Keratinocyte (primary cell): ENCODE results near the gene SLC1A2. TPM values are rescaled to one million over a fixed set of nuclear protein-coding genes. Genes with fewer than 3 reads are reported as not detected.

Source experiments
- DNase-seq: peaks from one replicate; pipeline ENCODE4 v3.0.0-alpha.2; 2011; ENCODE audit warnings: low read depth, missing footprints, low spot score
- FAIRE-seq: peaks from 2 replicates; lab custom pipeline; 2011; peaks lifted over from hg19 to GRCh38; lab: Jason Lieb, UNC
- H2AFZ ChIP-seq: 2 replicates; pipeline ENCODE4 v1.6.0; 2012; ENCODE audit warnings: low read length, control low read depth, inconsistent platforms; ENCODE audit not compliant: control insufficient read depth
- H3K27ac ChIP-seq: 2 replicates; pipeline ENCODE4 v1.5.1; 2011; ENCODE audit warnings: low read length; ENCODE audit not compliant: control insufficient read depth, insufficient read depth
- H3K27me3 ChIP-seq: 3 replicates; pipeline ENCODE4 v1.6.0; 2011; ENCODE audit warnings: low read length; ENCODE audit not compliant: control insufficient read depth, insufficient read depth; ENCODE audit errors: extremely low read depth
- H3K36me3 ChIP-seq, 2 experiments: 2 replicates in 1 of 2; 3 replicates in 1 of 2; pipeline ENCODE4 v1.5.1; 2011; ENCODE audit warnings: low read length in 2 of 2, mild to moderate bottlenecking in 1 of 2; ENCODE audit not compliant: control insufficient read depth in 2 of 2, insufficient read depth in 2 of 2; ENCODE audit errors: extremely low read depth in 1 of 2
- H3K4me1 ChIP-seq: 3 replicates; pipeline ENCODE4 v1.5.1; 2011; ENCODE audit warnings: low read length; ENCODE audit not compliant: control insufficient read depth, insufficient read depth; ENCODE audit errors: extremely low read depth
- H3K4me2 ChIP-seq: 3 replicates; pipeline ENCODE4 v1.6.0; 2011; ENCODE audit warnings: low read depth, low read length; ENCODE audit not compliant: control insufficient read depth, insufficient read depth; ENCODE audit errors: extremely low read depth
- H3K4me3 ChIP-seq, 3 experiments: fragments of 200-600 bp in 1 of 3; sonication (generic) in 1 of 3; 2 replicates in 2 of 3; 3 replicates in 1 of 3; pipeline ENCODE4 v1.5.1; 2011 to 2016; ENCODE audit warnings: low read length in 3 of 3, mild to moderate bottlenecking in 3 of 3, control low read depth in 2 of 3, inconsistent platforms in 1 of 3, low read depth in 1 of 3, mixed read lengths in 1 of 3, mixed run types in 1 of 3, moderate library complexity in 1 of 3; ENCODE audit not compliant: control insufficient read depth in 2 of 3, insufficient read depth in 2 of 3; ENCODE audit errors: extremely low read depth in 1 of 3
- H3K79me2 ChIP-seq: 2 replicates; pipeline ENCODE4 v1.6.0; 2012; ENCODE audit warnings: low read length; ENCODE audit not compliant: control insufficient read depth, insufficient read depth
- H3K9ac ChIP-seq: 3 replicates; pipeline ENCODE4 v1.6.0; 2011; ENCODE audit warnings: low read length; ENCODE audit not compliant: control insufficient read depth, insufficient read depth; ENCODE audit errors: extremely low read depth
- H3K9me1 ChIP-seq: 3 replicates; pipeline ENCODE4 v1.6.0; 2011; ENCODE audit warnings: low read length; ENCODE audit not compliant: control insufficient read depth, insufficient read depth; ENCODE audit errors: extremely low read depth
- H3K9me3 ChIP-seq: 2 replicates; pipeline ENCODE4 v1.5.1; 2012; ENCODE audit warnings: low read depth, low read length; ENCODE audit not compliant: control insufficient read depth
- H4K20me1 ChIP-seq: 3 replicates; pipeline ENCODE4 v1.6.0; 2011; ENCODE audit warnings: low read length; ENCODE audit not compliant: control insufficient read depth, insufficient read depth; ENCODE audit errors: extremely low read depth
- EZH2 ChIP-seq: IDR thresholded peaks from one replicate; pipeline ENCODE4 v1.6.1; 2012; ENCODE audit warnings: inconsistent platforms, mild to moderate bottlenecking, low read length, moderate library complexity
- dilution Hi-C: fragments of 300-500 bp; cut with MboI; formaldehyde crosslinking; loops from one replicate; pipeline ENCODE4 v1.7.0; 2020; ENCODE audit warnings: low sequenced_read_pairs; ENCODE audit not compliant: extremely low pct_ligation_motif_present
- polyA plus RNA-seq, 5 experiments: library from polyadenylated mRNA; depleted of rRNA in 3 of 5; stranded (reverse) in 3 of 5; stranded (forward) in 1 of 5; unstranded in 1 of 5; fragments of >200 nt; gene quantifications; 1 replicate in 1 of 5; 2 replicates in 3 of 5; 3 replicates in 1 of 5; pipeline versions ENCODE4 v1.2.1 to v1.2.3, GENCODE V29; 2011 to 2012; ENCODE audit warnings: missing spikeins in 2 of 5, low read depth in 1 of 5, low replicate concordance in 1 of 5
- TF ChIP-seq, protein P1 (sequence below), 3 experiments: IDR thresholded peaks in 1 of 3; conservative IDR thresholded peaks in 1 of 3; optimal IDR thresholded peaks in 1 of 3; 2 replicates in 2 of 3; 3 replicates in 1 of 3; pipeline versions ENCODE3 to v1.5.1; 2011; ENCODE audit warnings: low read length in 3 of 3, mild to moderate bottlenecking in 3 of 3, moderate library complexity in 2 of 3, control low read depth in 1 of 3, inconsistent platforms in 1 of 3; ENCODE audit not compliant: insufficient read depth in 2 of 3; ENCODE audit errors: extremely low read depth in 1 of 3

The SLC1A2 gene
- polyA plus RNA-seq, 1 donor (not counting 4 experiments of a cell fraction or from before 2014, with no cell fraction given): under 0.01 TPM

DNA sequence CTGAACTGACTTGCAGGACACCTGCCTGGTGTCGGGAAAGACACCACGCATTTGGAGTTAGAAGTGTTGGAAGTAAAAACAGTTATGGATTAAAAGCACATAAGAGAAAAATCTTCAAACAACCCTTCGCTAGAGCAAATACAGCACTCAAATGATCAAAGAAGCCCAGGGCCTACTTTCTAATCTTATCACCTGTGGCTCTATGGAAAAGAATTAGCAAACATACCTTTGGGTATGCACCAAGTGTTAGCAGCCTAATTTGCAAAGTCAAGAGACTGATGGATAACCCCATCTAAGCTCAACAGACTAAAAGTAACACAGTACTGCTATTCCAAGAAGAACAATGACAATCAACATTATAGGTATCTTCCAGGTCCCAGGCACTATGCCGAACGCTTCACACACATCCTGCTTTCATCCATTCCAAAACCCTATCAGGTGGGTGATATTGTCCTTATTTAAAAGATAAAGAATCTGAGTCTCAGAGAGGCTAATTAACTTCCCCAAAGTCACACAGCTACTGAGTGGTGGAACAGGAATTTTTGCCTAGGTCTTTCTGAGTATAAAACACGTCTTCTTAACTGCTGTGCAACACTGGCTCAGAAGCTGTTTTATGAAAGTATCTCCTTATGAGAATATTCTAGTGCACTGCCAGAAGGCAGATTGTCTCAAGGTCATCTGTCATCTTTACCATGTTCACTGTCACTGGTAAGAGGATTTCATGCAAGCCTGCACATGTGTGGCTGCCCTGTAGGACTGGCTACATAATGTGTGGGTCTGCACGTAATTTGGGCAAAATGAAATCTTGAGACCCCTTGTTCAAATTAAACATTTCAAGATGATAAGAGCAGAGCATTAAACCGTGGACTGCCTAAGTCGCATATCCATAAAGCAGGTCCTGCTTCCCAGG lies 16.4 kb downstream of the SLC1A2 start:
- H3K9me1 ChIP-seq: no peaks in the 10 kb centered on the region
- no peaks in the 10 kb centered on the region for H3K79me2 ChIP-seq
- H3K9ac ChIP-seq: no peak overlapping the region
- no peaks in the 10 kb centered on the region for H4K20me1 ChIP-seq
- no peaks in the 10 kb centered on the region for H3K36me3 ChIP-seq
- H3K4me3 ChIP-seq: no peak overlapping the region
- dilution Hi-C loops: no loop called here
- DNase-seq (no peak), FAIRE-seq (no peak)
- TF ChIP-seq EZH2: no peak
- TF ChIP-seq, protein P1, sequence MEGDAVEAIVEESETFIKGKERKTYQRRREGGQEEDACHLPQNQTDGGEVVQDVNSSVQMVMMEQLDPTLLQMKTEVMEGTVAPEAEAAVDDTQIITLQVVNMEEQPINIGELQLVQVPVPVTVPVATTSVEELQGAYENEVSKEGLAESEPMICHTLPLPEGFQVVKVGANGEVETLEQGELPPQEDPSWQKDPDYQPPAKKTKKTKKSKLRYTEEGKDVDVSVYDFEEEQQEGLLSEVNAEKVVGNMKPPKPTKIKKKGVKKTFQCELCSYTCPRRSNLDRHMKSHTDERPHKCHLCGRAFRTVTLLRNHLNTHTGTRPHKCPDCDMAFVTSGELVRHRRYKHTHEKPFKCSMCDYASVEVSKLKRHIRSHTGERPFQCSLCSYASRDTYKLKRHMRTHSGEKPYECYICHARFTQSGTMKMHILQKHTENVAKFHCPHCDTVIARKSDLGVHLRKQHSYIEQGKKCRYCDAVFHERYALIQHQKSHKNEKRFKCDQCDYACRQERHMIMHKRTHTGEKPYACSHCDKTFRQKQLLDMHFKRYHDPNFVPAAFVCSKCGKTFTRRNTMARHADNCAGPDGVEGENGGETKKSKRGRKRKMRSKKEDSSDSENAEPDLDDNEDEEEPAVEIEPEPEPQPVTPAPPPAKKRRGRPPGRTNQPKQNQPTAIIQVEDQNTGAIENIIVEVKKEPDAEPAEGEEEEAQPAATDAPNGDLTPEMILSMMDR (optimal IDR thresholded peaks at IDR 0.05 in 1 of 3, IDR thresholded peaks at IDR 0.05 in 1 of 3, conservative IDR thresholded peaks at IDR 0.05 in 1 of 3; ENCODE audit: extremely low read depth in 1 of 3, insufficient read depth in 2 of 3, low read length in 3 of 3): no peak
- H3K27ac ChIP-seq: no peak overlapping the region
- peaks cover 7% of the 10 kb centered on the region for H3K27me3 ChIP-seq
- no peak overlapping the region for H3K4me2 ChIP-seq
- no peak overlapping the region for H2AFZ ChIP-seq
- H3K9me3 ChIP-seq: no peaks in the 10 kb centered on the region
- H3K4me1 ChIP-seq: no peaks in the 10 kb centered on the region

DNA sequence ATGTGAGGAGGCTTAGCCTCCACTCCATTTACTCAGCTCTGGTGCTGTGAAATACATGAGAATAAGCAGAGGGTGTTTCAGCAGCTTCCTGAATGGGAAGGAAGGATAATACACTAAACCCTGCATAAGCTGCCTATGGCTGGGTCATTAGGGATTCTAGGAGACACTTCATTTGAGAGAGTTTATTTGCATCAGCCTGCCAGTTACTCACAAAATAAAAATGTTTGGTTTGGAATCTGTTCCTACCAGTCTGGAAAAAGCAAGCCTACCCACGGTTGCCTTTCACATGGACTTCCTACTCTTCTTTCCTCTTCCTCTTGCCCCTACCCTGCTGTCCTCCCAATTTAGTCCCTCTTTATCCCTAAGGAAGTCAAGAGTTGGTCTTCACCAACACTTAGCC lies 20.5 kb downstream of the SLC1A2 start:
- dilution Hi-C loops: no loop called here
- TF ChIP-seq, protein P1 (optimal IDR thresholded peaks at IDR 0.05 in 1 of 3, IDR thresholded peaks at IDR 0.05 in 1 of 3, conservative IDR thresholded peaks at IDR 0.05 in 1 of 3; ENCODE audit: extremely low read depth in 1 of 3, insufficient read depth in 2 of 3, low read length in 3 of 3): no peak
- TF ChIP-seq EZH2: no peak
- Histone ChIP-seq H4K20me1 (no peaks in the 10 kb centered on the region), H3K4me1 (no peaks in the 10 kb centered on the region), H3K4me3 (no peak overlapping the region), H3K79me2 (no peaks in the 10 kb centered on the region), H3K27me3 (peaks cover 18% of the 10 kb centered on the region), H3K9me3 (no peaks in the 10 kb centered on the region), H3K4me2 (no peak overlapping the region), H3K27ac (no peak overlapping the region), H3K9ac (no peak overlapping the region), H3K9me1 (no peaks in the 10 kb centered on the region), H2AFZ (no peak overlapping the region), H3K36me3 (no peaks in the 10 kb centered on the region)
- FAIRE-seq (no peak), DNase-seq (no peak)
